IMR-90 (cell line): ENCODE data around the gene CXADR. TPM values are rescaled to one million over a fixed set of nuclear protein-coding genes. Genes with fewer than 3 reads are reported as not detected.
"Not testable (repeated sequence)": the region's sequence is repeated elsewhere in the genome, so short reads cannot be mapped to it uniquely, and the experiment has no call there.

ENCODE experiments used
- ATAC-seq: fragments of 200-7000 bp; cut with Tn5 transposase; 2 replicates; pipeline ENCODE4 v1.9.1; 2020; ENCODE audit warnings: low read depth, mild to moderate bottlenecking, moderate library complexity
- BruUV-seq: library from RNA; stranded (reverse); fragments of 400-500 nt; replicated peaks from 2 replicates; lab custom pipeline; 2021; lab: Mats Ljungman, UMichigan
- CTCF ChIA-PET: fragments of 300-600 bp; formaldehyde crosslinking; extraction: SDS; loops from one replicate; lab custom pipeline; 2021; ENCODE audit warnings: antibody characterized with exemption; lab: Yijun Ruan, JAX
- POLR2A ChIA-PET: fragments of 300-600 bp; sonication (Branson Sonifier 250); formaldehyde crosslinking; loops from one replicate; lab custom pipeline; 2022; ENCODE audit warnings: antibody characterized with exemption; ENCODE audit not compliant: unreplicated experiment; lab: Charles Lee
- DNase-seq: peaks from one replicate; pipeline ENCODE4 v3.0.0; 2013
- H2AFZ ChIP-seq: replicated peaks from 2 replicates; pipeline ENCODE3; 2013; ENCODE audit warnings: low read length, mild to moderate bottlenecking; ENCODE audit not compliant: poor library complexity
- H2AK5ac ChIP-seq: 2 replicates; pipeline ENCODE4 v1.6.1; 2013; ENCODE audit warnings: low read depth, low read length, inconsistent platforms
- H2AK9ac ChIP-seq: replicated peaks from 2 replicates; pipeline ENCODE3; 2013; ENCODE audit warnings: mild to moderate bottlenecking, low read depth, low read length, moderate library complexity; ENCODE audit not compliant: poor library complexity
- H2BK120ac ChIP-seq: 2 replicates; pipeline ENCODE4 v1.6.1; 2013; ENCODE audit warnings: low read depth, low read length, inconsistent platforms
- H2BK15ac ChIP-seq: 3 replicates; pipeline ENCODE4 v1.6.1; 2013; ENCODE audit warnings: low read depth, low read length, inconsistent platforms
- H2BK20ac ChIP-seq: 2 replicates; pipeline ENCODE4 v1.6.1; 2013; ENCODE audit warnings: low read depth, mild to moderate bottlenecking, inconsistent platforms, low read length, moderate library complexity
- H2BK5ac ChIP-seq: 2 replicates; pipeline ENCODE4 v1.6.1; 2013; ENCODE audit warnings: mild to moderate bottlenecking, low read depth, low read length, inconsistent platforms; ENCODE audit not compliant: poor library complexity, severe bottlenecking
- H3K14ac ChIP-seq: replicated peaks from 2 replicates; pipeline ENCODE4 v1.6.1; 2013; ENCODE audit warnings: low read depth, low read length, inconsistent platforms
- H3K18ac ChIP-seq: 2 replicates; pipeline ENCODE4 v1.6.1; 2013; ENCODE audit warnings: low read depth, low read length, control low read depth
- H3K23ac ChIP-seq: 2 replicates; pipeline ENCODE4 v1.6.1; 2013; ENCODE audit warnings: low read depth, low read length, inconsistent platforms
- H3K27ac ChIP-seq: 2 replicates; pipeline ENCODE4 v1.5.1; 2013; ENCODE audit warnings: mild to moderate bottlenecking, control low read depth, low read length; ENCODE audit not compliant: insufficient read depth
- H3K27me3 ChIP-seq: 2 replicates; pipeline ENCODE4 v1.6.1; 2013; ENCODE audit warnings: low read length; ENCODE audit not compliant: control insufficient read depth, insufficient read depth
- H3K36me3 ChIP-seq: 2 replicates; pipeline ENCODE4 v1.6.1; 2013; ENCODE audit warnings: low read length, mixed read lengths; ENCODE audit not compliant: control insufficient read depth, insufficient read depth
- H3K4ac ChIP-seq: 2 replicates; pipeline ENCODE4 v1.6.1; 2013; ENCODE audit warnings: low read depth, low read length, inconsistent platforms
- H3K4me1 ChIP-seq: 2 replicates; pipeline ENCODE4 v1.6.1; 2013; ENCODE audit warnings: low read length, mixed read lengths; ENCODE audit not compliant: control insufficient read depth, insufficient read depth
- H3K4me2 ChIP-seq: 2 replicates; pipeline ENCODE4 v1.6.1; 2013; ENCODE audit warnings: low read depth, mild to moderate bottlenecking, control low read depth, low read length, moderate library complexity
- H3K4me3 ChIP-seq: 2 replicates; pipeline ENCODE4 v1.5.1; 2013; ENCODE audit warnings: low read depth, mild to moderate bottlenecking, control low read depth, low read length, moderate library complexity; ENCODE audit not compliant: insufficient read depth
- H3K56ac ChIP-seq: 2 replicates; pipeline ENCODE4 v1.6.1; 2013; ENCODE audit warnings: low read length, inconsistent platforms; ENCODE audit not compliant: insufficient read depth; ENCODE audit errors: extremely low read depth
- H3K79me1 ChIP-seq, 2 experiments: 2 replicates each; pipeline ENCODE4 v1.6.1; 2013; ENCODE audit warnings: low read length in 2 of 2, inconsistent platforms in 1 of 2, low read depth in 1 of 2
- H3K9ac ChIP-seq: 2 replicates; pipeline ENCODE4 v1.6.1; 2013; ENCODE audit warnings: low read depth, low read length, control low read depth
- H3K9me1 ChIP-seq: 2 replicates; pipeline ENCODE4 v1.6.1; 2013; ENCODE audit warnings: low read length, inconsistent platforms; ENCODE audit not compliant: insufficient read depth
- H3K9me3 ChIP-seq: 2 replicates; pipeline ENCODE4 v1.6.1; 2013; ENCODE audit warnings: low read length; ENCODE audit not compliant: control insufficient read depth, insufficient read depth
- H4K20me1 ChIP-seq: 2 replicates; pipeline ENCODE4 v1.6.1; 2013; ENCODE audit warnings: low read length, inconsistent platforms; ENCODE audit not compliant: insufficient read depth
- H4K5ac ChIP-seq: 2 replicates; pipeline ENCODE4 v1.6.1; 2013; ENCODE audit warnings: mild to moderate bottlenecking, low read depth, low read length, control low read depth
- H4K8ac ChIP-seq, 2 experiments: 2 replicates each; pipeline ENCODE4 v1.6.1; 2013; ENCODE audit warnings: low read depth in 2 of 2, low read length in 2 of 2, control low read depth in 1 of 2, inconsistent platforms in 1 of 2
- H4K91ac ChIP-seq: 2 replicates; pipeline ENCODE4 v1.6.1; 2013; ENCODE audit warnings: low read depth, low read length, inconsistent platforms; ENCODE audit not compliant: insufficient read depth
- MAFK ChIP-seq: IDR thresholded peaks from 2 replicates; pipeline ENCODE4 v1.6.1; 2012; ENCODE audit warnings: low read depth, low read length, improper control_type of control experiment
- WGBS, 2 experiments: methylation state at CpG; one replicate each; pipeline versions ENCODE4 v1.1.5 to v1.1.7; 2013; ENCODE audit warnings: missing lambda C conversion rate in 2 of 2; ENCODE audit not compliant: insufficient read length in 1 of 2; ENCODE audit errors: extremely low coverage in 2 of 2; 5-methylcytosine and 5-hydroxymethylcytosine counted together
- dilution Hi-C: fragments of 300-500 bp; cut with HindIII; formaldehyde crosslinking; loops from one replicate; pipeline ENCODE4 v1.14.3; 2018; ENCODE audit warnings: low sequenced_read_pairs; ENCODE audit not compliant: unreplicated experiment
- in situ Hi-C: fragments of 300-500 bp; cut with MboI; formaldehyde crosslinking; loops from 3 replicates; pipeline ENCODE4 v1.14.3; 2019; ENCODE audit warnings: low sequenced_read_pairs, inconsistent platforms, mixed read lengths
- intact Hi-C: fragments of 100-400 bp; cut with micrococcal nuclease; formaldehyde crosslinking; loops from 2 replicates; pipeline ENCODE4 v1.10.0; 2022
- polyA plus RNA-seq, 3 experiments: library from polyadenylated mRNA; depleted of rRNA; stranded (reverse); fragments of >200 nt; gene quantifications; 2 replicates each; pipeline ENCODE4 v1.2.3, GENCODE V29; 2012; ENCODE audit warnings: low replicate concordance in 1 of 3
- total RNA-seq: library from RNA; depleted of rRNA; stranded (reverse); fragments of >200 nt; gene quantifications from 2 replicates; pipeline ENCODE4 v1.2.3, GENCODE V29; 2012

The CXADR gene
- total and polyA plus RNA-seq, 2 of the 4 experiments (the other 2 are of a cell fraction), result 0.21 to 1.1 TPM

- H3K4me2 ChIP-seq, H3K56ac ChIP-seq, H3K4ac ChIP-seq, in situ Hi-C loops, H3K9ac ChIP-seq, H2AFZ ChIP-seq, POLR2A ChIA-PET, intact Hi-C loops, H3K14ac ChIP-seq, H3K9me1 ChIP-seq, H3K27ac ChIP-seq, H3K79me1 ChIP-seq, H3K4me1 ChIP-seq, H3K4me3 ChIP-seq, H3K36me3 ChIP-seq, H2AK9ac ChIP-seq, ATAC-seq, H4K20me1 ChIP-seq, H4K8ac ChIP-seq, H2BK15ac ChIP-seq, DNase-seq, H3K18ac ChIP-seq, CTCF ChIA-PET, dilution Hi-C loops, BruUV-seq, H2BK20ac ChIP-seq, H3K23ac ChIP-seq, H4K91ac ChIP-seq, H3K9me3 ChIP-seq, H2AK5ac ChIP-seq, H2BK5ac ChIP-seq, H3K27me3 ChIP-seq, H2BK120ac ChIP-seq, H4K5ac ChIP-seq: not testable (repeated sequence)
- no CpG with 5 or more reads among the region's 1 CpG for WGBS, 2 experiments
- TF ChIP-seq MAFK, result peak; percentile 74
These were observed 4.2 kb downstream of the CXADR start for GRCh38 chr21:17517008-17517407.
